A549 treated with DMSO at 1 μM for 4 hours (cell line): ENCODE data around the gene CXCL11. TPM values are rescaled to one million over a fixed set of nuclear protein-coding genes. Genes with fewer than 3 reads are reported as not detected.

Experiments
- total RNA-seq: library from RNA; stranded (reverse); fragments of 200-300 nt; extraction: Qiagen RNA extraction; gene quantifications from 5 replicates; pipeline ENCODE4 v1.2.3, GENCODE V29; 2022; ENCODE audit warnings: low read depth

Gene CXCL11
- 0.10 to 0.30 TPM (median 0.21 TPM) in 4 of 5 replicates, not detected in the other for total RNA-seq

DNA sequence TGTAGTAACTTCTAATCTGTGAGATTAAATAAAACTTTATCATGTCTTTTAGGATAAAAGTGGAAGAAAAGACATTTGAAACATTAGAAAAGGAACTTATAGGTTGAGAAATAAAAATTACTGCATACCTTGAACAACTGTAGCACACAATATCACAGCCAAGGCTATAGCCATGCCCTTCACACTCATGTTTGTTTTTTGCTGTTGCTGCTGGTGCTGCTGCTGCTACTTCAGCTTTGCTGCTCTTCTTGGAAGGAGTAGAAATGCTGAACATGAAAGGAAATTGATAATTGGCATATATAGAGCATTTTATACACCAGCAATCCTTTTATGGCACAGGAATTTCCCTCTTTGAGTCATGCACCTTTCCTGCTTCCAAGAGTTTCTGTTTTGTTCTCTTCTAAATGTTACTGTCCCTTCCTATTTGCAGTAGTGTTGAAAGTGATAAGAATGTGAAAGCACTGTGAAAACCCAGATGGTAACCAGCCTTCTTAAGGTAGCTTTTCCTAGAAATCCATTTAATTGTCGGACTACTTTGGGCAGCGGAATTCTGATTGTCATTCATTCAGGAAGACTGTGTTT, at the start of gene CXCL11:
TSS of gene CXCL11 (minus strand) at position 272 of the 582 bp plus-strand sequence. CDS start at position 189, 83 bp downstream.

DNA sequence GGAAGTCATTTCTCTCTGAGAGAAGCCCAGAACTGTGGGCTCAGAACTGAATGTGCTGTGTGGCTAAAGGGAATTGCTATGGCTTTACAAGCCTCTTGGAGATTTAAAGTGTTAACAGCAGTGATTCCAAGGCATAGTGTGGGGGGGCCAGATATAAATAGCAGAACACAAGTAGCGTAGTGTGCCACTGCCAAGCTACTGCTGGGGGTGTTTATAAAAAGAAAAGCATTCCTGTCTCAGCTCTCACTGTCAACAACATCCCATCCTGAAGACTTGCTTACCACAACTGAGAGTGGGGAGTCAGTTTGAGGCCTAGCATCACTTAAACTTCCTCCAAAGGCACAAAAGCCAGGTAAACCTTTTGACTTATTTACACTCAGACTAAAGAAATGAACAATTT, 38.6 kb upstream of the CXCL11 start, which contains the start of gene ART3:
TSS of gene ART3 (plus strand) at position 242 of the 400 bp plus-strand sequence. CDS start 1,181 bp downstream, outside the sequence.

DNA sequence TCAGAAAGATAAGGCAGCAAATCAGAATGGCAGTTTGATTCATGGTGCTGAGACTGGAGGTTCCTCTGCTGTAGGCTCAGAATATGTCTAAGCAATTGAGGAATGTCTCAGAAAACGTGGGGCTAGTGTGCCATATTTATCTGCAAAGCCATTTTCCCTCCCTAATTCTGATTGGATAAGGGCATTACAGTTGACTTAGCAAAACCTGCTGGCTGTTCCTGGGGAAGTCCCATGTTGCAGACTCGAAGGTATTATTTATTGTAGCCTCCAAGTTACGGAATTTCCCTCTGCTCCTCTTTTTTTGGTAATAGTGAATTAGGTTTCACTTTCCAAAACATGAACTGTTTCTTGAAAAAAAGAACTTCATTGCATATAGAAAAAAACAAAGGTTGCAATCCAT, 12.5 kb downstream of the CXCL11 start, which contains the start of gene CXCL10:
TSS of gene CXCL10 (minus strand) at position 109 of the 400 bp plus-strand sequence. CDS start at position 43, 66 bp downstream.

DNA sequence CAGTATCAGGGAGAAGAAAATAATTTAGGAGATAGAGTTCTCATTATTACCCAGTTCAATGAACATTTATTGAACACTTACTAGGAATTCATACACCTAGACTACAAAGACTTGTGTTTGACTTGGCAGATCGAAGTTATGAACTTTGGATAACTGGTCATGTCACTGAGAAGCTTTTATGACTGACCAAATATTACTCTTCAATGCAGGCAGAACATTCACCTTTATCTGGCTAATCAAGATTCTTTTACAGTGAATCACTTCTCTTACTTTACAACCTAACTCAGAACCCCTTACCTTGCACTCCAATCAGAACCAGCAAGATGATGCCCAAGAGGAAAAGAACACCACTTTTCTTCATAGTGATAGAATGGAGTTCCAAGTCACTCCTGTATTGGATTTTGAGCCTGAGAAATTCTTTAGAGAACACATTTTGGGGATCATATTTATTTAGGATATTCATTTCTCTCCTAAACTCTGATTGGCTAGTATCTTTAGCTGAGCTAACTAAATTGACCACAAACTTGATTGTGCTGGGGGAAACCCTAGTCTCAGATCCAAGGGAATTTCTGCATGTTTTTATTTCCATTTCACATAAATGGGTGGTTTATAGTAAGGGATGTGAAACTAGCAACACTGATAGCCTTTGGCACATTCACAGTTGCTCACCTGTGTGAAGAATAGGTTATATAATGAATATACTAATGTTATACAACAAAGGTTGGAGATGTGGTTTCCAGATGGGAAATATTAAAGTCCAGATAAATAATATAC, 28.6 kb downstream of the CXCL11 start, which contains the start of gene CXCL9:
TSS of gene CXCL9 (minus strand) at position 421 of the 774 bp plus-strand sequence. CDS start at position 361, 60 bp downstream.

Other genes starting within 250 kb of the CXCL11 start
- not detected in 5 replicates for gene PPEF2, start 133.6 kb downstream of the CXCL11 start, total RNA-seq
- 22.3 to 26.9 TPM (median 23.9 TPM) in 5 replicates for gene NAAA, start 95.1 kb downstream of the CXCL11 start, total RNA-seq
- gene SDAD1, start 45.1 kb downstream of the CXCL11 start, total RNA-seq = 14.4 to 18.2 TPM (median 16.9 TPM) in 5 replicates
- not detected in 5 replicates for gene CXCL9, start 28.6 kb downstream of the CXCL11 start, total RNA-seq
- gene CXCL10, start 12.6 kb downstream of the CXCL11 start, total RNA-seq = 0.14 to 0.18 TPM (median 0.17 TPM) in 4 of 5 replicates, not detected in the other
- gene ART3, start 38.6 kb upstream of the CXCL11 start, total RNA-seq = not detected in 5 replicates
- gene NUP54, start 112.3 kb upstream of the CXCL11 start, total RNA-seq = 28.7 to 43.7 TPM (median 30.7 TPM) in 5 replicates
- 44.4 to 56.8 TPM (median 54.5 TPM) in 5 replicates for gene SCARB2, start 177.8 kb upstream of the CXCL11 start, total RNA-seq
- 0.13 to 0.59 TPM (median 0.14 TPM) in 3 of 5 replicates, not detected in the others for gene FAM47E, start 215.7 kb upstream of the CXCL11 start, total RNA-seq